Dendritic cell treated with granulocyte-macrophage colony-stimulating factor and Interleukin-4, amounts not matched to agents 40 ng/mL and 50 ng/mL, for 4 days (primary cell): ENCODE measurements around the gene ANKRD17.
"Not testable (repeated sequence)": the region's sequence is repeated elsewhere in the genome, so short reads cannot be mapped to it uniquely, and the experiment has no call there.

Experiments used
- H3K27ac Mint-ChIP-seq: one replicate; pipeline ENCODE4 v1.8.0; 2022; ENCODE audit warnings: mild to moderate bottlenecking, mixed read lengths
- H3K27me3 Mint-ChIP-seq: one replicate; pipeline ENCODE4 v1.8.0; 2022; ENCODE audit warnings: mild to moderate bottlenecking, mixed read lengths
- H3K36me3 Mint-ChIP-seq: one replicate; pipeline ENCODE4 v1.8.0; 2022; ENCODE audit warnings: low read depth, mixed read lengths
- H3K4me1 Mint-ChIP-seq: one replicate; pipeline ENCODE4 v1.8.0; 2022; ENCODE audit warnings: low read depth, mixed read lengths
- H3K4me3 Mint-ChIP-seq: one replicate; pipeline ENCODE4 v1.8.0; 2022; ENCODE audit warnings: mild to moderate bottlenecking, moderate library complexity, mixed read lengths
- H3K9me3 Mint-ChIP-seq: one replicate; pipeline ENCODE4 v1.8.0; 2022; ENCODE audit warnings: mixed read lengths
- intact Hi-C: fragments of 100-400 bp; cut with micrococcal nuclease; formaldehyde crosslinking; loops from one replicate; pipeline ENCODE4 v1.15.0; 2022

ANKRD17 gene, protein sequence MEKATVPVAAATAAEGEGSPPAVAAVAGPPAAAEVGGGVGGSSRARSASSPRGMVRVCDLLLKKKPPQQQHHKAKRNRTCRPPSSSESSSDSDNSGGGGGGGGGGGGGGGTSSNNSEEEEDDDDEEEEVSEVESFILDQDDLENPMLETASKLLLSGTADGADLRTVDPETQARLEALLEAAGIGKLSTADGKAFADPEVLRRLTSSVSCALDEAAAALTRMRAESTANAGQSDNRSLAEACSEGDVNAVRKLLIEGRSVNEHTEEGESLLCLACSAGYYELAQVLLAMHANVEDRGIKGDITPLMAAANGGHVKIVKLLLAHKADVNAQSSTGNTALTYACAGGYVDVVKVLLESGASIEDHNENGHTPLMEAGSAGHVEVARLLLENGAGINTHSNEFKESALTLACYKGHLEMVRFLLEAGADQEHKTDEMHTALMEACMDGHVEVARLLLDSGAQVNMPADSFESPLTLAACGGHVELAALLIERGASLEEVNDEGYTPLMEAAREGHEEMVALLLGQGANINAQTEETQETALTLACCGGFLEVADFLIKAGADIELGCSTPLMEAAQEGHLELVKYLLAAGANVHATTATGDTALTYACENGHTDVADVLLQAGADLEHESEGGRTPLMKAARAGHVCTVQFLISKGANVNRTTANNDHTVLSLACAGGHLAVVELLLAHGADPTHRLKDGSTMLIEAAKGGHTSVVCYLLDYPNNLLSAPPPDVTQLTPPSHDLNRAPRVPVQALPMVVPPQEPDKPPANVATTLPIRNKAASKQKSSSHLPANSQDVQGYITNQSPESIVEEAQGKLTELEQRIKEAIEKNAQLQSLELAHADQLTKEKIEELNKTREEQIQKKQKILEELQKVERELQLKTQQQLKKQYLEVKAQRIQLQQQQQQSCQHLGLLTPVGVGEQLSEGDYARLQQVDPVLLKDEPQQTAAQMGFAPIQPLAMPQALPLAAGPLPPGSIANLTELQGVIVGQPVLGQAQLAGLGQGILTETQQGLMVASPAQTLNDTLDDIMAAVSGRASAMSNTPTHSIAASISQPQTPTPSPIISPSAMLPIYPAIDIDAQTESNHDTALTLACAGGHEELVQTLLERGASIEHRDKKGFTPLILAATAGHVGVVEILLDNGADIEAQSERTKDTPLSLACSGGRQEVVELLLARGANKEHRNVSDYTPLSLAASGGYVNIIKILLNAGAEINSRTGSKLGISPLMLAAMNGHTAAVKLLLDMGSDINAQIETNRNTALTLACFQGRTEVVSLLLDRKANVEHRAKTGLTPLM (N-terminal part only)

DNA sequence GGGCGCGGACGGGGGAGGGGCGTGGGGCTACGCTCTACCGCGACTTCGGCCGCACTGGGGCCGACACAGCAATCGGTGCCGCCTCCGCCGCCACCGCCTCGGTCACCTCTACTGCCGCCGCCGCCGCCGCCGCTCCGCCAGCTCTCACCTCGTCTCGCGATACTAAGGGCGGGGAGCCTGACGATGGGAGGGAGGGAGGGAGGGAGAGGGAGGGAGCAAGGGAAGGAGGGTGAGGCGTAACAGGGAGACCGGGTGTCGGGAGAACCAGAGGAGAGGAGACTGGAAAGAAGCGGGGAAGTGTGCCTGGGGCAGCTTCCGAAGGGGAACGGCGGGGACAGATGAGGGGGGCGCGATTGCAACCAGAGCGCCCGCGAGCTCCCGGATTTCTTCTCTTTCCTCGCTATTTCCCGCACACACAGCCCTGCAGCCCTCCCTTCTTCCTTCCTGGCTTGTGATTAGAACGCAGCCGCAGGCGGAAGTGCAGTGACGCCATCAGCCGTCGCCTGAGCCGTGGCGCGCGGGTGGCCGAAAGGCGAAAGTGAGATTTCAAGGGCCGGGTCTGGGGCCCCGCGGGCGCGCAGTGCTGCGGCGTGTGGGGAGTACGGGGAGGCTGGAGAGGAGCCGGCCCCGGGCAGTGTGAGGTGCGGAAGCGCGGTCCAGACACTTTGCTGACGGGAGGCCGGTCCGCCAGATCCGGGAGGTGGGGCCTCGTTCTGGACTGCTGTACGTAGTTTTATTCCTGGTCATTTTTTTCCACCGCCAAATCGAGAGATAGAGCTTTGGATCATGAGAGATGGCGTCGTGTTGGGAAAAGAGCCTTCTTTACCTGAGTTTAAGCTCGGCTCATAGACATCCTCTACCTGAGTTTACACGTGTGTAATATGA is at the start of gene ANKRD17:
ANKRD17 (minus strand) TSS at position 113 of the 885 bp plus-strand sequence. CDS start 130 bp downstream, outside the sequence.
- intact Hi-C loops, result loop anchor here (1.0 to 5.0 kb wide), 4 partner anchors 112 to 898 kb away; partner anchors contain the start of genes COX18 and MTHFD2L
- peak within 1 kb of the TSS; percentile 98 for H3K4me3 Mint-ChIP-seq
- no peaks in the 10 kb centered on the region for H3K27me3 Mint-ChIP-seq
- peak within 1 kb of the TSS; percentile 99 for H3K27ac Mint-ChIP-seq
- peaks cover 35% of the 10 kb centered on the region for H3K4me1 Mint-ChIP-seq
- H3K36me3 Mint-ChIP-seq, result peaks cover 30% of the 10 kb centered on the region
- H3K9me3 Mint-ChIP-seq, result no peaks in the 10 kb centered on the region

- H3K4me1 Mint-ChIP-seq, result peaks cover 7% of the 10 kb centered on the region
- H3K36me3 Mint-ChIP-seq, result no peaks in the 10 kb centered on the region
- H3K27ac Mint-ChIP-seq, result no peak overlapping the region
- H3K27me3 Mint-ChIP-seq, result no peaks in the 10 kb centered on the region
- no peak overlapping the region for H3K4me3 Mint-ChIP-seq
- intact Hi-C loops, result no loop called here
- no peaks in the 10 kb centered on the region for H3K9me3 Mint-ChIP-seq
Observed at GRCh38 chr4:73308286-73308685, 49.7 kb upstream of the ANKRD17 start.

GRCh38 chr4:73303711-73304110 is 45.1 kb upstream of the ANKRD17 start:
- intact Hi-C loops, result no loop called here
- Mint-ChIP-seq H3K4me3 (no peak overlapping the region), H3K36me3 (no peaks in the 10 kb centered on the region), H3K4me1 (peaks cover 7% of the 10 kb centered on the region), H3K27me3 (no peaks in the 10 kb centered on the region), H3K27ac (no peak overlapping the region), H3K9me3 (peaks cover 11% of the 10 kb centered on the region)

- Mint-ChIP-seq H3K9me3 (peaks cover 26% of the 10 kb centered on the region), H3K27me3 (no peaks in the 10 kb centered on the region), H3K27ac (no peak overlapping the region), H3K4me3 (no peak overlapping the region), H3K36me3 (no peaks in the 10 kb centered on the region), H3K4me1 (no peaks in the 10 kb centered on the region)
- intact Hi-C loops, result no loop called here
Observed at GRCh38 chr4:73299548-73300280, 41.1 kb upstream of the ANKRD17 start.

- H3K4me3 Mint-ChIP-seq, H3K27ac Mint-ChIP-seq, H3K4me1 Mint-ChIP-seq, intact Hi-C loops, H3K36me3 Mint-ChIP-seq, H3K27me3 Mint-ChIP-seq: not testable (repeated sequence)
- peaks cover 14% of the 10 kb centered on the region for H3K9me3 Mint-ChIP-seq
Observed at GRCh38 chr4:73292661-73293060, 34.1 kb upstream of the ANKRD17 start.

- H3K27ac Mint-ChIP-seq, result no peak overlapping the region
- intact Hi-C loops, result no loop called here
- no peak overlapping the region for H3K4me3 Mint-ChIP-seq
- no peaks in the 10 kb centered on the region for H3K4me1 Mint-ChIP-seq
- H3K27me3 Mint-ChIP-seq, result no peaks in the 10 kb centered on the region
- peaks cover 10% of the 10 kb centered on the region for H3K36me3 Mint-ChIP-seq
- H3K9me3 Mint-ChIP-seq, result peaks cover 11% of the 10 kb centered on the region
Observed at GRCh38 chr4:73281982-73282381, 23.4 kb upstream of the ANKRD17 start.

DNA sequence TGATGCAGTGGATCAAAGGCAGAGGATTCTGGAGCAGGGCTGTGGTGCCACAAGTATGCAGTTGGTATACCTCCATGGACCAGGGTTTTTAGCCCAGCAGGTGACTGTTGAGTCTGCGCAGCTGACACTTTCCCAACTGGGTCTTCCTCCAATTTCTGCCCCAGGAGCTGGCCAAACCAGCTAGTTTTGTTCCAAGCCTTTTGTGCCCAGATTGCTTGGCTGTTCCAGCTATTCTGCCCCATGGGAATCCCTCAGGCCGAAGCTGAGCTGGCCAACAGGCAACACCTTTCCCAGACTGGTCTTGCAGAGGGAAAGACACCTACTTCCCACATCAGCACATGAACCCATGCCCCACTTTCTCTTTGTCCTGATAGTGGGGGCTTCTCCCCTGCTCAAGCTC is 22.8 kb upstream of the ANKRD17 start:
- intact Hi-C loops, result no loop called here
- no peak overlapping the region for H3K4me3 Mint-ChIP-seq
- peaks cover 10% of the 10 kb centered on the region for H3K36me3 Mint-ChIP-seq
- no peak overlapping the region for H3K27ac Mint-ChIP-seq
- H3K27me3 Mint-ChIP-seq, result no peaks in the 10 kb centered on the region
- peaks cover 11% of the 10 kb centered on the region for H3K9me3 Mint-ChIP-seq
- no peaks in the 10 kb centered on the region for H3K4me1 Mint-ChIP-seq

- intact Hi-C loops, result no loop called here
- no peak overlapping the region for H3K27ac Mint-ChIP-seq
Observed at GRCh38 chr4:73277201-73277600, 18.6 kb upstream of the ANKRD17 start.

DNA sequence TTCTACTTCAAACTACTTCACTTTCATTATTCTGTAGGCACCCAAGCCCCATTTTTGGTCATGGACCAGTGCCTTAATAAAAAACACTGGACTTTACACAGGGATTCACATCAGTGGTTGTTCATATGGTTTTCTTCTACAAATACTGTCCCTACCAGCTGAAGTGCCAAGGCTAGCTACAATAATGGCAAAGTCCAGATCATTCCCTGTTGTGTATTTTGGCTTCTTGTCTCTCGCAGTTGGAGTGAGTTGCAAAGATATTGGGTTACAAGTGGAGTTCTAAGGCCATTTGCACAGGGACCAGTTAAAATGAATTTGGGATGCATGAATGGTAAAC is 16.7 kb upstream of the ANKRD17 start:
- Mint-ChIP-seq H3K27ac (no peak overlapping the region), H3K27me3 (no peaks in the 10 kb centered on the region), H3K36me3 (no peaks in the 10 kb centered on the region), H3K4me3 (no peak overlapping the region), H3K9me3 (peaks cover 11% of the 10 kb centered on the region), H3K4me1 (peaks cover 10% of the 10 kb centered on the region)
- intact Hi-C loops, result no loop called here

More at GRCh38 chr4:73277201-73277600, 18.6 kb upstream of the ANKRD17 start:
- Mint-ChIP-seq H3K27me3 (no peaks in the 10 kb centered on the region), H3K9me3 (peaks cover 11% of the 10 kb centered on the region), H3K36me3 (peaks cover 10% of the 10 kb centered on the region), H3K4me1 (peaks cover 10% of the 10 kb centered on the region), H3K4me3 (no peak overlapping the region)

DNA sequence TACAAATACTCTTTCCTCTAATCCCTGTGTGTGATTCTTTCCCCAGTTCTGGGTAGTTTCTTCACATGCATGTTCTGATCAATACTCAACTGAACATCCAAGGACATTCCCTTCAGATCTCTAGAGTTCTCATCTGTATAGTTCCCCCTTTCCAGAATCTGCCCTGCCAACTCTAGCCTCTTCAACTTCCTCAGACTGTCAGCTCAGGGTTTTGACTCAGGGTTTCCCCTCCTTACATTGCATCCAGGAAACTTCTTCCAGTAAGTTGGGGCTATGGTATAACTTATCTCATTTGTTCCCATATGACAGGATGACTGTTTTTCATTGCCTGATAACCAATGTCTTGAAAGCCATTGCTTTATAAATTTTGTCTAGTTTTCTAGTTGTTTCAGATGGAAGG is 14.2 kb upstream of the ANKRD17 start:
- intact Hi-C loops, result no loop called here
- Mint-ChIP-seq H3K9me3 (peaks cover under 1% of the 10 kb centered on the region), H3K4me3 (no peak overlapping the region)

DNA sequence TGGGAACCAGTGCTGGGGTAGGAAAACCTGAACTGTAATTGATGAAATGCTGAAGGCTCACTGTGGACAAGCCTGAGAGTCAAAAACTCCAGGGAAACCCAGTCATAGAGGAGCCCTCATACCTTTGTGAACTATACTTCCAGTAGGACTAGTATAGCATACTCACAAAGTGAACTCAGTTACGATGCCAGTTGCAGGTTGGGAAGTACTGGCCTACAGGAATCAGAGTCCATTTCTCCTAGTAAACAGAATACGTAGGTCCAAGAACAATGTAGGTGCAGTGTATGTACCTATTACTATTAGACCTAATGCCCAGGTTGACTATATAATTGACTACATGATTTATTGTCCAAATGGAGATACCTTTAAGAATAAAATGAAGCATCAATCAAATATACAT is 8.5 kb upstream of the ANKRD17 start:
- Mint-ChIP-seq H3K27me3 (no peaks in the 10 kb centered on the region), H3K4me1 (no peaks in the 10 kb centered on the region), H3K4me3 (no peak overlapping the region), H3K36me3 (no peaks in the 10 kb centered on the region), H3K27ac (no peak overlapping the region), H3K9me3 (no peaks in the 10 kb centered on the region)
- intact Hi-C loops, result no loop called here

More for the DNA sequence above, 14.2 kb upstream of the ANKRD17 start:
- Mint-ChIP-seq H3K27me3 (no peaks in the 10 kb centered on the region), H3K4me1 (peaks cover 10% of the 10 kb centered on the region), H3K27ac (no peak overlapping the region), H3K36me3 (no peaks in the 10 kb centered on the region)

- H3K27me3 Mint-ChIP-seq, result no peaks in the 10 kb centered on the region
- H3K36me3 Mint-ChIP-seq, result peaks cover 23% of the 10 kb centered on the region
- H3K27ac Mint-ChIP-seq, result peak overlapping the region; percentile 99
- intact Hi-C loops, result loop anchor here (1.0 to 5.0 kb wide), 4 partner anchors 112 to 898 kb away; partner anchors contain the start of genes COX18 and MTHFD2L
- H3K9me3 Mint-ChIP-seq, result no peaks in the 10 kb centered on the region
- H3K4me3 Mint-ChIP-seq, result peak overlapping the region; percentile 98
- H3K4me1 Mint-ChIP-seq, result peaks cover 29% of the 10 kb centered on the region
Observed at GRCh38 chr4:73259571-73260090, 1.0 kb upstream of the ANKRD17 start.
